ENCODE data around the gene SNAP47.

- TF ChIP-seq POLR2A (IDR thresholded peaks at IDR 0.05) (no peak), CTCF (IDR thresholded peaks at IDR 0.05) (no peak)
Observed at GRCh38 chr1:227773558-227773957, 38.3 kb downstream of the SNAP47 start.

Data from esophagus squamous epithelium (tissue), 4 donors.